GM19455 (cell line): ENCODE data around the gene SMG5.

ENCODE experiments used
- ATAC-seq: cut with Tn5 transposase; IDR thresholded peaks from one replicate; pipeline ENCODE4 v1.9.1; 2021; ENCODE audit not compliant: unreplicated experiment

SMG5 gene

GRCh38 chr1:156281281-156281680 is 1.3 kb downstream of the SMG5 start:
- no peak for ATAC-seq

- ATAC-seq, result no peak
Observed at GRCh38 chr1:156279837-156280236, 2.8 kb downstream of the SMG5 start.

- ATAC-seq, result no peak
Observed at GRCh38 chr1:156276966-156277381, 5.7 kb downstream of the SMG5 start.

- no peak for ATAC-seq
Observed at GRCh38 chr1:156276532-156276931, 6.1 kb downstream of the SMG5 start.

- ATAC-seq, result no peak
Observed at GRCh38 chr1:156270314-156270713, 12.3 kb downstream of the SMG5 start.

DNA sequence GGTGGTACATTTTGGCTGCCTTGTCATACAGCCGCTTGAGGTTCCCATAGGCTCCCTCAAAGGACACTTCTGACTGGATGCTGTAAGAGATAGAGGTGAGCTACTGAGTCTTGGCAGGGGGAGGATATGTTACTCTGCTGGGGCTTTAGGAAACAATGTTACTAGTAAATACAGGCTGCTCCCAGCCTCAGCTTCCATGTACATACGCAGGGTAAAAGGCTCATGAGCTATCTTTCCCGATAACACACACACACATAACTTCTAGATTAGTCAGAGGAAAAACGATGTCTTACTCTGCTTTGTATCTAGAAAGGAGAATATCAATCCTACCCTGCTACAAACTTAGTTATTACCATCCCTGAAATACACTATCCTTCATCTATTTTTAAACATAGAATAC is 14.3 kb downstream of the SMG5 start:
- no peak for ATAC-seq

DNA sequence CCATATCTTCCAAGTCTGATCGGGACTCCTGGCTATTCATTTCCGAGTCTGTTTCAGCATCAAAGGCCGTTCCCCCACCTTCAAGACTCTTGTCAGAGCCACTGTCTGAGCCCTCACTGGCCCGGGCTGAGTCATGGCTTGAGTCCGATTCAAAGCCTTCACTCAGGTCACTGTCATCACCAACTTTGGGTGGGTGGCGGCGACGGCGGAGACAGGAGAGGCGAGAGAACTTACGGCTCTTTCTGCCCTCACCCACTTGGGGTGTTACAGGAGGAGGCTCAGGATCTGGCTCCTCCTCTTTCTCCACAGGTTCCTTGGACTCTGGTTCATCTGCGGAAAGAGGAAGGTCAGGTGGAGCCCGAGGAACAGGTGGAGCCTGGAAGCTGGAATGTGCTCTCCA is 16.6 kb downstream of the SMG5 start:
- ATAC-seq, result no peak

DNA sequence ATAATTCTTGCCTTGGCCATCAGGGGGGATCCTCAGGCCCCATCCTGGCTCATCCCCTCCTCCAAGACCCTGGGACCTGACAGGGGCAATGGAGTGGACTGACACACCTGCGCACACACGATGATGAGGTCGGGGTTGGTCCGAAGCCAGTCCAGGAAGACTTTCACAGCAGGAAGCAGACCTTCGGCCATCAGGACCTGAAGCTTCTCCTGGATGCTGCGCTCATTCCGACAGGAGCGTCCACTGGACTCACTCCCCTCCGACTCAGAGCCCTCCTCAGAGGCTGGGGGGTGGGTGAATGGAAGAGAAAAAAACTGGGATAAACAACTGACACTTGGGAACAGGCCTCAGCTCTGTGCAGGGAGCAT is 19.4 kb downstream of the SMG5 start:
- ATAC-seq, result no peak

GRCh38 chr1:156262461-156263287 is 20.0 kb downstream of the SMG5 start:
- ATAC-seq, result no peak

DNA sequence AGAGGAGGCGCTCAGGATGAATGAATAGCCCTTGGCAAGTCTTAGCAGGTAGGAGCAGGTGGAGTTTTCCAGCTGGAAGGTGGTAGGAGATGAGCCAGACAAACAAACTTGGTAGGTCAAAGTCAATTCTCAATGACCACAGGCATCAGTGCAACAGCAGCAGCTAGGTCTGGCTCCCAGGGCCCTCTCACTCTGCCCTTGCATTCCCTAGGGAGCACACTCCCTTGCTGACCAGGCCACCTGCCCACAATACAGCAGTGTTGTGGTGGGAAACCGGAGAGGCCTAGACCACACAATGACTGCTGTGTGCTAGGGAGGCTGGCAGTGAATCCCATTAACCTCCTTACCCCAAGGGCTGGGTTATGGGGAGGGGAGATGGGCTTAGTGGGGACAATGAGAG is 21.7 kb downstream of the SMG5 start:
- no peak for ATAC-seq

DNA sequence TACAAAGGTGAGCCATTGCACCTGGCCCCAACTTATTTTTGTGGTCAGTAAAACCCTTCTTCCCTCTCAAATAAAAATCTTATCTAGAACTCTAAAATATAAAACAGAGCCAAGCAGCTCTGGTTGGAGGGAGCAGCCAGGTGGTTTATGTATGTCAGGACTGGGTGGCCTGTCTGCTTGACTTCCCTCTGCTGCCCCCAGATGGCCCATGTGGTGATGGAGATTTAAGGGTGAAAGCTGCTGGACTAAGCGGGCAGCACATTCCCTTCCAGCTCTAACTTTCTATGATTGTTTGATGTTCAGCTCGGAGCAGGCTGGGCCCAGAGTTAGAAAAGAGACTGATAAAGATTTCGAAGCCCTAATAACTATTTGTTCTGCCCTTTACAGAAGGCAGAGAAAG is 22.8 kb downstream of the SMG5 start:
- no peak for ATAC-seq

GRCh38 chr1:156258859-156259258 is 23.8 kb downstream of the SMG5 start:
- no peak for ATAC-seq

DNA sequence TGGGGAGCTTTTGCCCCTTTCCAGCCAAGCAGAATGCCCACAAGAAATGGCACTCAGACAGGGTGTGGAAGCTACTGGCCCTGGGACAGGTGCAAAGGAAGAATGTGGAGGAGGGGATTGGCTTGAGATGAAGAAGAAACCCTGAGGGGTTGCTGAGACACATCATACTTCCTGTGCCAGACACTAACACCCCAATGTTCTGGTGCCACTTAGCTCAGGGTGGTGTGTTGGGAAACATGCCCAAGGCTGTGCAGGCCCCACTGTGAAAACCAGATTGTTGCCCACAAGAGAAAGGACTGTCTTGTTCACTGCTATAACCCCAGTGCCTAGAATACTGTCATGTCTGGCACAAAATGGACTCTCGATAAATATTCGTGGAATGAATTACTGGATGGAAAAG is 24.9 kb downstream of the SMG5 start:
- ATAC-seq, result no peak

GRCh38 chr1:156253634-156254033 is 29.0 kb downstream of the SMG5 start:
- ATAC-seq, result no peak

DNA sequence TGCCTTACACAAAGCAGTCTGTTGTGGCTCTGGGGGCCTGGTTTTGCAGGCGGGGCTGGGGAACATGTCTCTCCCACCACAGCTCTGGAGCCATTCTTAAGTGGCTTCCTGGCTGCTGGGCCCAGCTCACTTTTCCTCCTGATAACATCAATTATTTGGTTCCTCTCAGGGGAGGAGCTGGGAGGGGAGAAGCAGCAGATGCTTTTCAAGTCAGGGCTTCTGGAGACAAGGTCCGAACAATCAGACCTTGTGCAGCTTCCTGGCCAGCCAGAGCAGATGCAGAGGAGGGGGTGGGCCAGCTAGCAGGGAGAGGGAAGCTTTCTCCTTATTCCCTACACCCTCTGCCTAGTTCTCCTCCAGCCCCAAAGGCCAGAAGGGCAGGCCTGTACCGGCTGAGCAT is 31.1 kb downstream of the SMG5 start:
- no peak for ATAC-seq

GRCh38 chr1:156249593-156249992 is 33.0 kb downstream of the SMG5 start:
- ATAC-seq, result no peak

- no peak for ATAC-seq
Observed at GRCh38 chr1:156248323-156248683, 34.3 kb downstream of the SMG5 start.

GRCh38 chr1:156247460-156248322 is 34.9 kb downstream of the SMG5 start, which contains the start of gene PAQR6:
PAQR6 (minus strand) TSS chr1:156248056; CDS start chr1:156246731, 1,325 bp downstream.
- no peak for ATAC-seq

DNA sequence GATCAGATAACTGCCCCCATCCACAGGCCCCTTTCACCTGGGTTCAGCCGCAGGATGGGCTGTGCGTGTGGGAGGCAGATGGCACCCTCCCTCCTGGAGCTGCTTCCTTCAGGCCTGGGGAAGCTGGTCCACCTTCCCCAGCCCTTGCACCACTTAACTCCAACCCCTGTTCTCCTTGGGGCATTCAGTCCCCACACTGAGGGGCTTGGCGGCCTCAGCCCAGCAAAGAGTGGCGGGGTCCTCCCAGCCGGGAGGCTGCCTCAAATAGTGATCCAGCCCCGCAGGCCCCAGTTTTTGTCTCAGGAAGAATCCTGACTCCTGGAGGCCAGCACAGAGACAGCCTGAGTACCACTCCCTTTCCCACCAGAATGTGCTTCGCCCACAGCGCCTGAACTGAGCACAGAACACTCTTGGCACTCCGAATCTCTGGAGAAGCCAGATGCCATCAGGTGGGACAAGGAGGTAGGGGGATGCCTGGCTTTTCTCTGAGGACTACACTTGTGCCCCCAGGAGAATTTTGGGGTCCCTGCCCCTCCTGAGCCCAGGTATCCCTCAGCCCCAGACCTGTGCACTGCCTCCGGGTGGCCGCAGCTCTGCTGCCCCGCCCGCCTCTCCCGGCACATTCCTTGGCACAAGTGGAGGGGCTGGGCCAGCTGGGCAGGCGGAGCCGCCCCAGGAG is 35.7 kb downstream of the SMG5 start:
- no peak for ATAC-seq

- no peak for ATAC-seq
Observed at GRCh38 chr1:156246241-156246780, 36.3 kb downstream of the SMG5 start.

DNA sequence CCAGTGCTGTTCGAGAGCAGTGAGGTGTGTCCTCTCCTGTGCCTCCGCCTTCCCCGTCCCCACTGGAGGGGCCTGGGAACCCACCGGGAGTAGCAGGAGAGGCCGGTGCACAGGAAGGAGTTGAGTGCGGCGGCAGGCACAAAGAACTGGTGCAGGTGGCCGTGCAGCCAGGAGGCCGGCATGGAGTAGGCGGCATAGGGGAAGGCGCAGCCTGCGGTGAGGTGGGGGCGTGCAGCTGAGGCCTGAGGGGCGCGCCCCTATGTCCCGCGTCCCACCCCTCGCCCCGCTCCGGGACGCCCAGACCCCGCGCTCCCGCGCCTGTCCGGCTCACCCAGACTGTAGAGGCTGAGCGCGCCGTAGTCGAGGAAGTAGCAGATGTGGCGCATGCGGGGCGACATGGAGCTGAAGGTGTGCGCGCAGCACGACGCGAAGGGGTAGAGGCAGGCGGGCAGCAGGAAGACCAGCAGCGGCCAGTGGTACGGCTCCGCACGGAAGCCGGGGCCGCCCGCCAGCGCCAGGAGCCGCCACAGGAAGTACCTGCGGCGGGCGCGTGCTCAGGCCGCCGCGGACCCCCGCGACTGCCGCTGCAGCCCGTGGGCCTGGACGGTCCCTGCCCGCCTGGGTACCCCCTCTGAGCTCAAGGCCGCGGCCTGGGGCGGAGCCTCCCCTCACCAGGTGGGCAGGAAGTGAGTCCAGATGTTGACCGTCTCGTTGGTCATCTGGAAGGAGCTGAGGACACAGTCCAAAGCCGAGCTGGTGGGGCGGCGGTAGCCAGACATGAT is 37.0 kb downstream of the SMG5 start:
- ATAC-seq, result no peak
